ENCODE results near the gene SVIP.

Gene SVIP, protein sequence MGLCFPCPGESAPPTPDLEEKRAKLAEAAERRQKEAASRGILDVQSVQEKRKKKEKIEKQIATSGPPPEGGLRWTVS
- total RNA-seq: 51.7 to 65.1 reads per million in 2 donors

GRCh38 chr11:22829231-22830081 is at the start of gene SVIP:
Gene SVIP, minus strand, starts transcription at chr11:22829801. Its CDS starts 53 bp downstream, at chr11:22829748.
- DNase-seq: peak; percentile 77

DNA sequence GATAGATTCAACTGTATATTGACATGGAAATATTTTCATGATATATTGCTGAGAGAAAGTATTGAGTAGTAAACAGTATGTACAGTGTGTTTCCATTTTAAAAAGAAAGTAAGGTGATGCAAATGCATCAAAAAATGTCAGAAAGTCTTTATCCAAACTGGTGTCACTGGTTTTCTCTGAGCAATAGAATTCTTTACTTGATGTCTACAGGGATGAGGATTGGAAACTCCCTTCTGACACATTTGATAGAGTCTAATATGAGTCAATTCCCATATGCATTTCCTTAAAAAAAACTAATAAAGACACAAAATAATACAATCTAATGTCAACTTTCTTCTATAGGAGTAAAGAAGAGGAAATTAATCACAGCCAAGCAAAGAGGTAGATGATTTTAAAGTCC is 49.0 kb upstream of the SVIP start:
- DNase-seq: no peak

GRCh38 chr11:22878039-22878438 is 48.4 kb upstream of the SVIP start:
- no peak for DNase-seq

DNA sequence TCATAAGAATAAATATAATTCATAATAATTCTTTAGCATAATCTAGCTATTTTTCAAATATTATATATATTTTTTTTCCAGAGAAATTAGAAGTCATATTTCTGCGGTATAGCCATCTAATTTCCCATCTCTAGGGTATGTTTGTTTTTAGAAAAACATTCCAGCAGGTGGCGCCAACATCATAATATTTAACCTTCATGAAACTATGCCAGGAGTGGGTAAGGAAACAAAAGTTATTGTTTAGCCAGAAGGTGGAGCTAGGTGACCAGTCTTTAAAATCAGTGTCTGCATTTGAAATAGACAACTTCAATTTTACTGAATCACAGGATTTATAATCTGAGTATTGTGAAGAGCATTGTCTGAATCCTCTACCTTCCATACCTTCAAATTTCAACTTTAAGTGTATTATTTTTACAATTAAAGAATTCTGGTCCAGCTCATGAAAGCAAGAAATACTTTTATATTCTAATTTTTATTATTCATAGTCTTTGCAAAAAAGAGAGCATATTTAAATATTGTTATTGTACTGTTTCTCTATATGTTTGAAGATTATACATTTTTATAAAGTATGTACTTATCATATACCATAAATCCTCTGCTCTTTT is 46.4 kb upstream of the SVIP start:
- DNase-seq: no peak

- DNase-seq: no peak
Measured at GRCh38 chr11:22869325-22869724, 39.7 kb upstream of the SVIP start.

- no peak for DNase-seq
Measured at GRCh38 chr11:22860241-22860640, 30.6 kb upstream of the SVIP start, which contains the start of gene CCDC179. Gene CCDC179, minus strand, starts transcription at chr11:22860474. Its CDS starts 53 bp downstream, at chr11:22860421.

- DNase-seq: no peak
Measured at GRCh38 chr11:22859756-22860155, 30.2 kb upstream of the SVIP start.

DNA sequence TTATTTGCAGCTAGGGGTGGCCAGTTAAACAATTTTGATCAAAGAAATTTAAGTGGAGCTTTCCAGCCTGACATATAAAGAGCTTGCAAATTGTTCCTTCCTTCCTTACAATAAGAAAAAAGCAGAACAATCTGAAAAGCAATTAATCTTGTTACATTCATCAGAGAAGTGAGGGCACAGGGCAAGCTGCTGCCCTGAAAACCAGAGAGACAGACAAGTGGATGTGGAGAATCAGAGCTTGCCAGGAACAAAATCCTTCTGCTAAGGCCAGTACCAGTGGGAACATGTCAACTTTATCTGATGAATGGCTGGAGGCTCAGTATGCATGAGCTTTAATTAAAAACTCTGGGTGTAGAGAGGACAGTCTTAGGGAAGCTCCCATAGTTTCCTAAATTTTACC is 21.9 kb upstream of the SVIP start:
- DNase-seq: no peak

GRCh38 chr11:22846726-22847125 is 17.1 kb upstream of the SVIP start:
- DNase-seq: no peak

DNA sequence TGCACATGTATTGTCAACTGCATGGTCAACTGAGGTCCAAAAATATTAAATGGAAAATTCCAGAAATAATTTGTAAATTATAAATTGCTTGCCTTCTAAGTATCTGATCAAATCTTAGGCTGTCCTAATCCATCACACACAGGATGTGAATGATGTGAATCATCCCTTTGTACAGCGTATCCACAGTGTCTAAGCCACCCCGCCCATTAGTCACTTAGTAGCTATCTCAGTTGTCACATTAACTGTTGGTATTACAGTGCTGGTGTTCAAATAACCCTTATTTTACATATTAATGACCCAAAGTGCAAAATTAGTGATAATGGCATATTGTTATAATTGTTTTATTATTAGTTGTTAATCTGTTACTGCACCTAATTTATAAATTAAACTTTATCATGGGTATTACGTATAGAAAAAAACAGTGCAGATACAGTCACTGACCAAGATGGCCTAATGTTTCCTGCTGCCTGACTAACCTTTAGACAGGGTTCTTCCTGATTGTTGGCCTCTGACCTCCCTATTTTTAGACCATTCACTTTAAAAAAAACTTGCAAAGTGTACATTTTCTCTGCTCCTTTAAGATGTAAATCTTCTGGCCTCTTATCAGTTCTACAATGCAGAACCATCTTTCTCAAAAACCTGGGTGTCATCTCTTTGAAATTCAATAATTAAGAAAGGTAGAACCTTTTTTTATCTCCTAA is 2.9 kb upstream of the SVIP start:
- no peak for DNase-seq

- no peak for DNase-seq
Measured at GRCh38 chr11:22830082-22830414, 447 bp upstream of the SVIP start.

GRCh38 chr11:22828373-22828772 is 1.2 kb downstream of the SVIP start:
- no peak for DNase-seq

- no peak for DNase-seq
Measured at GRCh38 chr11:22822203-22822602, 7.4 kb downstream of the SVIP start.

DNA sequence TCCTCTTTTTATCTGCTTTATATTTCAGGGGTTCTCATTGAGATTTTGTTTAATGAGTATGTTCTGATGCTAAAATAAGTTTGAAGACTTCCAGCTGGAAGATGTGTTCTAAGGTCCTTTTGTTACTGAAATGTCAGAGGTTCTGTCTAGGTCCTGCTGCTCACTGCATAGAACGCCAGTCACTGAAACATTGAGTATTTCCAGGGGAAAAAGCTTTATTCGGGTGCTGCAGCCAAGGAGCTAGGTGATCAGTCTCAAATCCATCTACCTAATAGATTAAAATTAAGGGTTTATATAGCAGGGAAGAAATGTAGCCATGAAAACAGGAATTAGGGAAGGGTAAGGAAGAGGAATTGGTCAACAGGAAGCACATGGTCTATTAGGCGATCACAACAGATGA is 19.7 kb downstream of the SVIP start:
- DNase-seq: no peak

DNA sequence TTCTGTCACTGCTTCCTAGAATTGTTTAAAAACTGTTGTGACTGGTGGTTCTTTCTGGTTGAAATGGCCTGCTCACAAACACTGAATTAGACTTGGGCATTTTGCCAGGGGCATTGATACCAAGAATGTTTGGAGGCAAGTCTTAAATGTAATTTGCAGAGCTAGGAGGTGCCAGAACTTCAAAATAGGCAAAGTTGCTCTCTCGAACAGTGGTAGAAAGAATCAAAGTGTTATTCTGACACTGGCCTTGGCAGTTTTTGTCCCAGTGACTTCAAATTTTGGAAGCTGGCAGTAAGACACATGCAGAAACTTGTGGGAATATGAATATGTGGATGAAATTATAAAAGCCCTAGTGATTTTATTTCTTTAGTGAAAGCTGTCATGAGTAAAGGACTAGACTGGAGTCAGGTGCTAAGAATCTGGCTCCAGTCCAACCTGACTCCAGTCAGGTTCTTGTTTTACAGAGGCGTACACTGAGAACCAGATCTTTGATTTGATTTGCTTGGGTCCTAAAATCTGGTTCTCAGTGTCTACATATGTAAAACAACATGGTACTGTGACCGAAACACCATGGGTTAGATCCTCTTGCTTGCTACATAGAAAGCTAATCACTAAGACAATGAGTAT is 20.9 kb downstream of the SVIP start:
- DNase-seq: no peak

- no peak for DNase-seq
Measured at GRCh38 chr11:22807855-22808570, 21.6 kb downstream of the SVIP start.

DNA sequence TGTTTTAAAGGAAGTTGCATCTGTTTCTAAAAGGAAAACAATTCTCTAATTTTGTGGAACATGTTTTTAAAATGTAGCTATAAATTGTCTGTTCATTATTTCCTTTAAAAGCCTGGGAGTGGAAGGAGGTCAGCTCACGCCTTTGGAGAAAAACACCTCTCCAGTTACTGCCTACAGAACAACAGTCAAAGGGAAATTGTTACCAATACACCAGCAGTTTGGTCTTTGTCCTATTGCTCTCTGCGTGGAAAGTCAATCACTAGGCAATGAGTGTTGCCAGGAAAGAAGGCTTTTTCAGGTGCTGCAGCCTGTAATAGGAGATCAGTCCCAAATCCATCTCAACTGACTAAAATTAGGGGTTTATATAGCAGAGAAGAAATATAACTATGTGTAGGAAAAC is 22.2 kb downstream of the SVIP start:
- no peak for DNase-seq

GRCh38 chr11:22802861-22803260 is 26.7 kb downstream of the SVIP start:
- DNase-seq: no peak

GRCh38 chr11:22800482-22800881 is 29.1 kb downstream of the SVIP start:
- DNase-seq: no peak

GRCh38 chr11:22798901-22799300 is 30.7 kb downstream of the SVIP start:
- no peak for DNase-seq

DNA sequence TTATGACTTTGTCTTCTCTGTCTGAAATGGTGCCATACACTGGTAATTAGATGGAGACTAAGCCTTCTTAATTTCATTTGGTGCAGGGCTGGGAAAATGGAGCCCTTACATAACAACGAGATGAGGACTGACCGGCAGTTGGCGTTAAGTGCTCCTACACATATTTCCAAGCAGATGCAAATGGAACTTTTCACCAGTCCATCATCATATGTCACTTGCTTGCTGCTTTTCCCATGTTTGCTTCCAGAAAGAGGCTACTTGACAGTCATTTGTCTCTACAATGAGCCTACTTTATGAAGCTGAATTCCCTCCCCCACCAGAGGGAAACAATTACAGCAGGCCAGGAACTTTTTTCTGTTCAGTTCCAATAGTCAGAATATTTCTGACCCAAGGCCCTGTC is 32.6 kb downstream of the SVIP start:
- no peak for DNase-seq

DNA sequence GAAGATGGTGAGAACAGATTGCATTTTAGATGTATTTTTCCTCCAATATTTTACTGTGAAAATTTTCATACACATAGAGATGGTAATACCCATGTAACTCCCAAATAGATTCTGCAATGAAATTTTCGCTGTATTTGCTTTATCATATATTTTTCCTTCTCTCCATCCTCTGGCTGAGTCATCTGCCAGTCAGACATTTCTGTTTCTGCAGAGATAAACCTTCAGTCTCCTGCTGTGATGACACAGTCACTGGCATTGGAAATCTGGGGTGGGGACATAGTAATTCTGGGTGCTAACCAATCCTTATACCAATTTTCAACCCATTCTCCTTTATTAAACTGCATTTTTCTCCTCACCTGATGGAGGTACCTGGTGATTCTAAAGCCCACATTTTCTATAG is 33.7 kb downstream of the SVIP start:
- DNase-seq: no peak

DNA sequence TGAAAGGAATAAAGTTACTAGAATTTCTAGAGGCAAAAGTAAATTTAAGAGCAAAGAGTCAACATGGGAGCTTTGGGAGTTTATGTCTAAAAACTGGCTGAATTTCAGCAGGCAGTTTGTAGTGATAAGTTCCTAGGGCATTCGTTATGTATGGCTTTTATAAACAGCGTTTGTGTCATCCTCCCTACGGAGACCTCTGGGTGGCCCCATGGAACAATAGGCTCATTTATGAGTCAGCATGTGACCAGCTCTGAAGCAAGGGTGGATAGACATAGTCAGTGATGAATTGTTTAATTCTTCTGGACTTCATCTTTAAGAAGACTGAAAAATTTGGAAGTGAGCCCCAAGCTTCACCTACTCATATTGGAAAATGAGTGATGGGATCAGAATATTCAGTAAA is 37.1 kb downstream of the SVIP start:
- no peak for DNase-seq

Data from activated gamma-delta T cell (primary cell).